K562 (cell line): ENCODE data around the gene ACAD10. TPM values are rescaled to one million over a fixed set of nuclear protein-coding genes. Genes with fewer than 3 reads are reported as not detected.

Source experiments
- ATAC-seq: fragments of 200-7000 bp; cut with Tn5 transposase; 3 replicates; pipeline ENCODE4 v1.9.1; 2020; ENCODE audit warnings: moderate library complexity
- BruUV-seq: library from RNA; stranded (reverse); fragments of 400-500 nt; replicated peaks from 2 replicates; lab custom pipeline; 2021; lab: Mats Ljungman, UMichigan
- CTCF ChIA-PET: fragments of 300-600 bp; formaldehyde crosslinking; extraction: SDS; loops from one replicate; lab custom pipeline; 2021; ENCODE audit warnings: low intra/inter-chr PET ratio; lab: Yijun Ruan, JAX
- POLR2A ChIA-PET: fragments of 300-600, 350-650 bp; sonication (Branson Sonifier 250); formaldehyde crosslinking; extraction: SDS; loops from one replicate; lab custom pipeline; 2021; ENCODE audit warnings: antibody characterized with exemption, inconsistent platforms; lab: Yijun Ruan, JAX
- DNase-seq, 4 experiments: peaks; one replicate each; pipeline versions ENCODE4 v3.0.0 to v3.0.0-alpha.2; 2011 to 2018; ENCODE audit warnings: low spot score in 3 of 4, mixed read lengths in 3 of 4; ENCODE audit errors: extremely low read depth in 1 of 4
- FAIRE-seq: peaks from 2 replicates; lab custom pipeline; 2011; peaks lifted over from hg19 to GRCh38; lab: Jason Lieb, UNC
- H2AFZ ChIP-seq: 2 replicates; pipeline ENCODE4 v1.6.0; 2011; ENCODE audit warnings: low read depth, low read length, control low read depth, inconsistent platforms
- H3K27ac ChIP-seq: fragments of 200-600 bp; 3 replicates; pipeline ENCODE4 v1.8.0; 2011; ENCODE audit warnings: low read depth, mild to moderate bottlenecking, control low read depth, inconsistent platforms, low read length, moderate library complexity, mixed read lengths; ENCODE audit errors: extremely low read depth
- H3K27me3 ChIP-seq, 2 experiments: fragments of 300-600 bp in 1 of 2; 2 replicates in 1 of 2; 3 replicates in 1 of 2; pipeline versions ENCODE4 v1.6.0 to v1.8.0; 2011; ENCODE audit warnings: inconsistent platforms in 2 of 2, low read length in 2 of 2, mild to moderate bottlenecking in 1 of 2, mixed read lengths in 1 of 2, moderate library complexity in 1 of 2; ENCODE audit not compliant: control insufficient read depth in 2 of 2, insufficient read depth in 2 of 2
- H3K36me3 ChIP-seq: fragments of 300-600 bp; 3 replicates; pipeline ENCODE4 v1.8.0; 2011; ENCODE audit warnings: mild to moderate bottlenecking, low read length, inconsistent platforms; ENCODE audit not compliant: control insufficient read depth, insufficient read depth
- H3K4me1 ChIP-seq, 2 experiments: fragments of 200-600 bp in 1 of 2; replicated peaks in 1 of 2; 2 replicates in 1 of 2; 3 replicates in 1 of 2; pipeline versions ENCODE4 v1.5.1 to v1.8.0; 2011; ENCODE audit warnings: inconsistent platforms in 2 of 2, low read length in 2 of 2, mild to moderate bottlenecking in 1 of 2, mixed read lengths in 1 of 2, moderate library complexity in 1 of 2; ENCODE audit not compliant: control insufficient read depth in 2 of 2, insufficient read depth in 2 of 2
- H3K4me2 ChIP-seq: 2 replicates; pipeline ENCODE4 v1.6.1; 2011; ENCODE audit warnings: low read length, control low read depth, inconsistent platforms, mixed read lengths; ENCODE audit not compliant: insufficient read depth
- H3K4me3 ChIP-seq: fragments of 200-600 bp; sonication (generic), shearing (Covaris generic); 2 replicates; pipeline ENCODE4 v1.5.1; 2016; ENCODE audit warnings: control low read depth, inconsistent platforms
- H3K79me2 ChIP-seq: fragments of 200-600 bp; 3 replicates; pipeline ENCODE4 v1.8.0; 2011; ENCODE audit warnings: low read length, inconsistent platforms; ENCODE audit not compliant: control insufficient read depth, insufficient read depth
- H3K9ac ChIP-seq, 2 experiments: 2 replicates each; pipeline versions ENCODE4 v1.6.0 to v1.6.1; 2011; ENCODE audit warnings: low read depth in 2 of 2, low read length in 2 of 2, control low read depth in 1 of 2, inconsistent platforms in 1 of 2, mild to moderate bottlenecking in 1 of 2, mixed read lengths in 1 of 2; ENCODE audit not compliant: insufficient read depth in 1 of 2
- H3K9me1 ChIP-seq: one replicate; pipeline ENCODE4 v1.6.0; 2011; ENCODE audit warnings: inconsistent platforms, mild to moderate bottlenecking, low read length, moderate library complexity; ENCODE audit not compliant: control insufficient read depth, insufficient read depth
- H3K9me3 ChIP-seq: replicated peaks from 2 replicates; pipeline ENCODE4 v1.5.1; 2011; ENCODE audit warnings: low read depth, low read length, inconsistent platforms; ENCODE audit not compliant: control insufficient read depth, insufficient read depth
- H4K20me1 ChIP-seq: replicated peaks from 2 replicates; pipeline ENCODE4 v1.6.1; 2011; ENCODE audit warnings: low read length, inconsistent platforms, mixed read lengths; ENCODE audit not compliant: control insufficient read depth, insufficient read depth
- ASH1L ChIP-seq: fragments of 450-650 bp; IDR thresholded peaks from 2 replicates; pipeline ENCODE4 v1.6.1; 2018; ENCODE audit warnings: borderline replicate concordance, mild to moderate bottlenecking, low read depth; ENCODE audit not compliant: partially characterized antibody
- CEBPZ ChIP-seq: fragments of 150-350 bp; IDR thresholded peaks from 2 replicates; pipeline ENCODE4 v1.6.1; 2014; ENCODE audit warnings: low read depth, mild to moderate bottlenecking, low read length, borderline replicate concordance
- CHAMP1 ChIP-seq: fragments of 450-650 bp; IDR thresholded peaks from 2 replicates; pipeline ENCODE4 v1.6.1; 2016; ENCODE audit warnings: mild to moderate bottlenecking
- DDX20 ChIP-seq: fragments of 450-650 bp; IDR thresholded peaks from 2 replicates; pipeline ENCODE4 v1.6.1; 2016; ENCODE audit warnings: missing genetic modification characterization, low read depth, mild to moderate bottlenecking, missing compliant biosample characterization, moderate library complexity
- ELK1 ChIP-seq: sonication (generic); formaldehyde crosslinking; IDR thresholded peaks from 2 replicates; pipeline ENCODE4 v1.8.1; 2022; ENCODE audit warnings: missing genetic modification reagents
- GABPB2 ChIP-seq: fragments of 250-450 bp; sonication (Bioruptor Pico); conservative IDR thresholded peaks from 2 replicates; pipeline ENCODE4 v1.5.1; 2021; ENCODE audit warnings: mild to moderate bottlenecking
- LARP7 ChIP-seq: fragments of 450-650 bp; IDR thresholded peaks from 2 replicates; pipeline ENCODE4 v1.6.1; 2016
- PHB ChIP-seq: fragments of 250-450 bp; sonication (Bioruptor Pico); IDR thresholded peaks from 2 replicates; pipeline ENCODE4 v1.5.0; 2021
- RBBP5 ChIP-seq: fragments of 200-600 bp; sonication (generic); IDR thresholded peaks from 2 replicates; pipeline ENCODE4 v1.6.1; 2012; ENCODE audit warnings: borderline replicate concordance, mild to moderate bottlenecking, low read length, control low read depth, inconsistent platforms; ENCODE audit not compliant: insufficient read depth, poor library complexity, severe bottlenecking
- TEAD4 ChIP-seq, 2 experiments: sonication (generic) in 1 of 2; formaldehyde crosslinking in 1 of 2; IDR thresholded peaks; 2 replicates each; pipeline versions ENCODE4 v1.6.1 to v1.8.0; 2012 to 2022; ENCODE audit warnings: borderline replicate concordance in 1 of 2, inconsistent platforms in 1 of 2, low read length in 1 of 2, mild to moderate bottlenecking in 1 of 2, missing genetic modification reagents in 1 of 2
- XRCC4 ChIP-seq: IDR thresholded peaks from one replicate; pipeline ENCODE4 v1.6.1; 2011; ENCODE audit not compliant: insufficient read depth, insufficient read length; ENCODE audit errors: extremely low read depth
- ZNF324 ChIP-seq: fragments of 250-450 bp; sonication (Bioruptor Pico); IDR thresholded peaks from 2 replicates; pipeline ENCODE4 v1.4.0; 2020; ENCODE audit warnings: mild to moderate bottlenecking
- ZNF764 ChIP-seq: fragments of 250-450 bp; sonication (Bioruptor Pico); IDR thresholded peaks from 2 replicates; pipeline ENCODE4 v1.4.0; 2020; ENCODE audit warnings: low read depth, mild to moderate bottlenecking, moderate library complexity
- ZNF830 ChIP-seq: fragments of 250-450 bp; sonication (Bioruptor Pico); IDR thresholded peaks from 2 replicates; pipeline ENCODE4 v1.5.0; 2021; ENCODE audit warnings: mild to moderate bottlenecking
- WGBS: fragments of 100-300 bp; shearing (Covaris generic); methylation state at CpG from one replicate; pipeline ENCODE4 v1.1.6; 2016; ENCODE audit warnings: low coverage, mixed read lengths; ENCODE audit not compliant: insufficient coverage; ENCODE audit errors: missing lambda C conversion rate; 5-methylcytosine and 5-hydroxymethylcytosine counted together
- in situ Hi-C: fragments of 300-500 bp; cut with MboI; formaldehyde crosslinking; loops from 4 replicates; pipeline ENCODE4 v1.15.0; 2018; ENCODE audit warnings: inconsistent platforms, mixed read lengths
- intact Hi-C: fragments of 100-400 bp; cut with micrococcal nuclease; formaldehyde crosslinking; loops from 2 replicates; pipeline ENCODE4 v1.14.2; 2022
- polyA plus RNA-seq, 8 experiments: library from polyadenylated mRNA; depleted of rRNA in 4 of 8; stranded (reverse) in 5 of 8; unstranded in 3 of 8; fragments of >200 nt; fragmentation: Nextera tagmentation in 2 of 8; fragmentation: Illumina TruSeq in 1 of 8; extraction: Ambion mirVana in 2 of 8; extraction: Trizol in 1 of 8; gene quantifications; 2 replicates each; pipeline versions ENCODE4 v1.2.1 to v1.2.3, GENCODE V29; 2011 to 2014; ENCODE audit warnings: inconsistent platforms in 1 of 8, missing spikeins in 1 of 8
- total RNA-seq, 7 experiments: library from RNA; depleted of rRNA in 6 of 7; stranded (reverse); fragments of >200 nt in 6 of 7; fragmentation: Illumina TruSeq in 2 of 7; extraction: Trizol in 2 of 7; gene quantifications; 2 replicates each; pipeline versions ENCODE4 v1.2.1 to v1.2.3, GENCODE V29; 2011 to 2021; ENCODE audit warnings: low replicate concordance in 1 of 7

ACAD10 gene
- total and polyA plus RNA-seq, 9 of the 15 experiments (the other 6 are each of a cell fraction or from before 2014, with no cell fraction given), result 2.3 to 19.2 (median 12.0) TPM

- Histone ChIP-seq H3K9ac (peak overlapping the region in 1 of 2 experiments; percentile 21; a peak in 1 of 4 replicates), H3K4me3 (no peak overlapping the region), H3K27me3 (no peaks in the 10 kb centered on the region), H3K36me3 (peaks cover 11% of the 10 kb centered on the region; the same call in 2 of the 3 replicates), H4K20me1 (no peaks in the 10 kb centered on the region), H3K4me2 (no peak overlapping the region), H3K9me3 (no peaks in the 10 kb centered on the region), H3K27ac (no peak overlapping the region), H3K9me1 (no peaks in the 10 kb centered on the region), H2AFZ (no peak overlapping the region), H3K79me2 (no peaks in the 10 kb centered on the region), H3K4me1 (peaks cover 0 to 5% of the 10 kb centered on the region in 2 experiments; a peak in 2 of 5 replicates)
- ATAC-seq (peak; percentile 44), DNase-seq (peak in 1 of 4 experiments; percentile 5), FAIRE-seq (no peak)
- CTCF ChIA-PET, result interaction anchor here (0.6 kb wide), 1 partner anchor 10 kb away, joined by 5 read pairs; no protein-coding TSS in a partner anchor
- no TSS peak for BruUV-seq
- no peak for TF ChIP-seq DDX20 (tag)
- no peak for TF ChIP-seq GABPB2 (CRISPR knock-in tag)
- no peak for TF ChIP-seq TEAD4 (IDR thresholded peaks at IDR 0.05; ENCODE audit: low read length)
- TF ChIP-seq TEAD4 (CRISPR knock-in tag; IDR thresholded peaks at IDR 0.05; ENCODE audit: borderline replicate concordance), result no peak
- TF ChIP-seq ZNF324 (CRISPR knock-in tag), result no peak
- TF ChIP-seq XRCC4, result no peak
- TF ChIP-seq ELK1 (CRISPR knock-in tag), result no peak
- TF ChIP-seq LARP7, result no peak
- TF ChIP-seq CEBPZ, result no peak
- TF ChIP-seq ZNF830 (CRISPR knock-in tag), result no peak
- TF ChIP-seq RBBP5, result no peak
- TF ChIP-seq ZNF764 (CRISPR knock-in tag), result no peak
- no peak for TF ChIP-seq CHAMP1
- TF ChIP-seq PHB (CRISPR knock-in tag), result no peak
- no peak for TF ChIP-seq ASH1L
- in situ Hi-C loops (no loop called here), intact Hi-C loops (no loop called here)
- WGBS, result 42% methylated on average over 3 of the region's 4 CpGs
- POLR2A ChIA-PET, result interaction anchor here (0.6 kb wide), 1 partner anchor 835 kb away, joined by 3 read pairs; no protein-coding TSS in a partner anchor
Observed at GRCh38 chr12:111732786-111733185, 46.9 kb downstream of the ACAD10 start.
